G401 (cell line): Measurements from ENCODE around the gene PBX1. TPM values are rescaled to one million over a fixed set of nuclear protein-coding genes. Genes with fewer than 3 reads are reported as not detected.
A peak's percentile ranks its signal among the peaks of the same experiment; 100 is the strongest.
"Not testable (repeated sequence)": the region's sequence is repeated elsewhere in the genome, so short reads cannot be mapped to it uniquely, and the experiment has no call there.

Experiments
- DNase-seq: peaks from one replicate; pipeline ENCODE4 v3.0.0-alpha.2; 2015; ENCODE audit warnings: low spot score
- in situ Hi-C: cut with HindIII; loops from 2 replicates; pipeline ENCODE4 v1.10.0; 2016; ENCODE audit warnings: low sequenced_read_pairs, mixed read lengths
- total RNA-seq: library from RNA; depleted of rRNA; stranded (reverse); fragments of >200 nt; shearing (Covaris generic); gene quantifications from 2 replicates; pipeline ENCODE4 v1.2.3, GENCODE V29; 2014

The PBX1 gene
- total RNA-seq, 1 experiment from 2014 or later = not detected

GRCh38 chr1:164635059-164635802 lies 76.2 kb downstream of the PBX1 start:
- in situ Hi-C loops = no loop called here
- no peak for DNase-seq

DNA sequence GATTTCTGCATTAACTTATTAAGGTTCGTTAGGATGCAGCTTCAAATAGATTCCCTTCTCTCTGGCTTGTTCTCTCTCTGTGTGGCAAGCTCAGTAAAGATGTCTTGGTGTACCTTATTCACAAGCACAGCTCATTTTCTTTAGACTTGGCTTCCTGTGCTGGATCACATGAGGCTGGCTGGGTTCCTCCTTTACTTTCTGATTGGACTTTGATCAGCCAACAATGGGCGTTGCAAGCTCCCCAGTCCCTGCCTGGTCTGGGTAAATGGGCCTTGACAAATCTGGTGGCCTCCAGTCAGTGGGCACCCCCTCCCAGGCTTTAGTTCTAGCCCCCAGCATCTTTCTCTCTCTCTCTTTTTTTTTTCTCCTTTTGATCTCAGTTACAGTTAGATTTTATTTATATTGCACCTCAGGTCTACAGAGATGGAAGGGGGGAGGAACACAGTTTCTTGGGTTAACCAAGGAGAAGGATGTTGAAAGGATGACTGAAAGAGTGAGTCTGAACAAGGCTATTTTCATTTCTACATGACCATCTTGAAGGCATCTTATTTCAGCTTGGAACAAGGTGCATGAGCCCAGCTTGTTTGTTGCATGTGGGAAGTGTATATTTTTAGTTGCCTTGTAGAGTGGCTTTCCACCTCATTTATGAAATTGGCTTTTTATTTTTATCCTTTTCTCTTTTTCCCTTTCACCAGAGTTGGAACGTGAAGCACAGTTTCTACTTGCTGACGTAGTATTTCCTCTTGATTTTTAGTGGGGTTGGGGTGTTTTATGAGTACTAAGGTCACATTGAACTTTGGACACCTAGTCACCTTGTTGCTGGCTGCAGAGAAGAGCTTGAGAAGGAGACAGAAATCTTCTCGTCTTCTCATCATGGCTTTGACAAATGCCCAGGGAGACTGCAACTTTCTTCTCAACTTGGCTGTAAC lies 77.1 kb downstream of the PBX1 start:
- DNase-seq = no peak
- in situ Hi-C loops = no loop called here

GRCh38 chr1:164636757-164637156 lies 77.8 kb downstream of the PBX1 start:
- DNase-seq = no peak
- in situ Hi-C loops = no loop called here

GRCh38 chr1:164637461-164638375 lies 78.7 kb downstream of the PBX1 start:
- peak; percentile 86 for DNase-seq
- in situ Hi-C loops = no loop called here

GRCh38 chr1:164638492-164639202 lies 79.7 kb downstream of the PBX1 start:
- DNase-seq = peak; percentile 65
- in situ Hi-C loops = no loop called here

DNA sequence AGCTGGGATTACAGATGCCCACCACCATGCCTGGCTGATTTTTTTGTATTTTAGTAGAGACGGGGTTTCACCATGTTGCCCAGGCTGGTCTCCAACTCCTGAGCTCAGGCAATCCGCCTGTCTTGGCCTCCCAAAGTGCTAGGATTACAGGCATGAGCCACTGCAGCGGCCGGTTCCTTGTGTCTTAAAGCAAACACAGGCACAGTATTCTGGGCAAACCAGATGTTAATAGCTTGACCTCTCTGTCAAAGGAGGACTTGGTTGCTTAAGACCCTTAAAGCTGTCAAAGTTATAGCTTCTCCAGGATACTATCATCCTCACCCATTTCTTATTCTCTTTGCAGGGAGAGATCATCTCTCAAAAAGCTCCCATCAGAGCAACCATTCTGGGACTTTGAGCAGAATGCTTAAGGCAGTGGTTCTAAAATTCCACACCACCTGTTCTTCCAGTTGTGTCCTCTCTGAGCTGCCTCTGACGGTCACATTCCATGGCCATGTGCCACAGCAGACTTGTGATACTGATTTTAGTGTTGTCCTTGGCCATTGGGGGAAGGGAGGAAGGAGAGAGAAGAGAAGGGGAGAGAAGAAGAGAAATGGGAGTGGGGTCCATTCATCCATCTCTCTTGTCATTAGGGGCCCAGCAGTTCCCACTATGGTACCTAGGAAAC lies 81.8 kb downstream of the PBX1 start:
- in situ Hi-C loops = no loop called here

GRCh38 chr1:164641353-164641730 lies 82.4 kb downstream of the PBX1 start:
- in situ Hi-C loops = no loop called here
- DNase-seq = no peak

More for the DNA sequence above, 81.8 kb downstream of the PBX1 start:
- DNase-seq = no peak

DNA sequence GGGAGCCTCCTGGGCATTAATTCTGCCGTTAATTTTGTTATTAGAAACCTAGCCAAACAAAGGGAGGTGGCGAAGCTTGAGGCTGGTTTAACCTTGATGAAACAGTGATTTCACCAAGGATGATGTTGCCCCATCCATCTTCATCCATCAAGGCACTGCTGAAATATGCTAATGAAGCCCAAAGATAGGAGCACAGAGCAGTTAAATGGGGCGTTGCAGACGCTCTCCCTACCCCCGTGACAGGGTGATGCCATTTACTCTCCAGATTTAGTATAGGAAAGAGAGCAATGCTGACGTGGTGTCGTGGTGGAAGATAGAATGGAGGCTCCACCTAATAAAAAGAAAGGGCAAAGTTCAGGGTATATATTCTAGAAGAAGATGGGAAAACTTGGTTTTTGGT lies 84.0 kb downstream of the PBX1 start:
- DNase-seq = no peak
- in situ Hi-C loops = no loop called here

DNA sequence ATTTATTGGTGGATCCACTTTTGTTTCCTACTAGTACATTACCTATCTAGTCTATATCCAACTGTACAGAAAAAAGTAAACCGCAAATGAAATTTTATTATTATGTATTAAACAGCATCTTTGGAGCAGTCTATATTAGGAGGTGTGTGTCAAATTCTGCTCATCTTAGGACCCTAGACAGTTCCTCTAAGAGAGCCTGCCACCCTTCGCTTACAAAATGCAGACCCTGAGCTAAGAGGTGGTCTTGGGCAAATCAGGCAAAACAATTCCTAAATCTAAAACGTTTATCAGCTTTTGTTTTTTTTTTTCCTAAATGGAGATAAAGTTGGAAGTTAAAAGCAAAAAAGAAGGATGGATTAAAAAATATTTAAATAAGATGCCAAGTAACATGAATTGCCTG lies 85.3 kb downstream of the PBX1 start:
- in situ Hi-C loops = no loop called here
- no peak for DNase-seq

DNA sequence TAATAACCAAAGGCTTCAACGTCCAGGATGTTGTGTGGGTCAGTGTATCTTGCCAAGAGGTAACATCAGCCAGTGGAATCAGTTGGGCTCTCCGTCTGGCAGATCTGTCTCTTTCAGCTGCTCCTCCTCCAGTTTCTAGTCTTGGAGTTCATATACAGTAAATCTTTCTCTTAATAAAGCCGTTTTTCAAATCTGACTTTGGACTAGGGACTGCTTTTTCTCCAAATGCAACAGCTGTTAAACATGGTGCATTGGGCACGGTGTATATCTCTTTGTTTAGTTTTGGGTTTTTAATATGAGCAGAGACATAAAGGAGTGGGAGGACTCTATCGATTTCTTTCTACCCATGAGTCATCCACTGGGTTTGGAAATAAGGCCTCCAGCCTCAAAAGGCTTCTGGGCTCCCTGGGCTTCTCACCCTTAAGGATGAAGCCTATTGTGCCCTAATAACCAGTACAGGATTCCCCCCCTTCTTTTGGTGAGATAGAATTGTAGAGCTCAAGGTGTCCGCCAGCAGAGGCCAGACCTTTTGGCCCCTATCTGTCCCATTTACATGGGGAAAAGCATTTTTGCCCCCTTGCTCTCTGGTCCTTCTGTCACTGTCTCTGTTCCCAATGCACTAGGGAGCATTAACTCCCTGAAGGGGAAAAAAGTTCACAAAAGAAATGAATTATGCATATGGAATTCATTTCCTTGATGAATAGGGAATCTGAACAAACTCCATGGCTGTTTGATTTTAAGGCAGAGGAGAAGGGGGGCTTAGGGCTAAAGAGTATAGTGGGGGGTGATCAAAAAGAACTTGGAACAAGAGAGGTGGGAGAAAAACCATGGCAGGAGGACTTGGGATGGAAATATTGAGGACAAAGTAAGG lies 86.0 kb downstream of the PBX1 start:
- in situ Hi-C loops = no loop called here
- DNase-seq = no peak

GRCh38 chr1:164645921-164646320 lies 86.9 kb downstream of the PBX1 start:
- in situ Hi-C loops = no loop called here
- DNase-seq = no peak

DNA sequence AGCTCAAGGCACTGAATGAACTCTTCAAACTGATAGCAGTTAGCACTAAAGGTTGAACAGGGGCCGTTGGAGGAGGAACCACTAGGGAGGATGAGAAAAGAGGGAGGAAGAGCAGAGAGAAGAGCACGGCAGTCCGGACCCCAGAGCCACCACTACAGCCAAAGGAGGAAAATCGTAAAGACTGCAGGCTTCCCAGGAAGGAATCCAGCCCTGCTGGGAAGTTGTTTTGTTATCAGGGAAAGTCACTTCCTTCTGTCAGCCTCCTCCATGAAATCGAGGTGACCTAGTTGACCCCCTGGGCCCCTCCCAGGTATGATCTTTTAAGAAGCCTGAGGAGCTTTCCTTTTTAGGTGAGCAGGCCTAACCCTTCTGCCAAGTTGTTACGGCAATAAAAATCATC lies 88.2 kb downstream of the PBX1 start:
- in situ Hi-C loops = no loop called here
- DNase-seq = no peak

GRCh38 chr1:164648636-164649035 lies 89.7 kb downstream of the PBX1 start:
- no peak for DNase-seq
- in situ Hi-C loops = no loop called here

- in situ Hi-C loops = no loop called here
- no peak for DNase-seq
Observed at GRCh38 chr1:164649146-164649545, 90.2 kb downstream of the PBX1 start.

- in situ Hi-C loops = no loop called here
- DNase-seq = no peak
Observed at GRCh38 chr1:164650531-164650930, 91.5 kb downstream of the PBX1 start.

GRCh38 chr1:164651351-164651951 lies 92.5 kb downstream of the PBX1 start:
- no peak for DNase-seq
- in situ Hi-C loops = no loop called here

GRCh38 chr1:164652969-164653368 lies 94.0 kb downstream of the PBX1 start:
- in situ Hi-C loops, DNase-seq: not testable (repeated sequence)
